Measurements from ENCODE around the gene UGT2A2. TPM values are rescaled to one million over a fixed set of nuclear protein-coding genes. Genes with fewer than 3 reads are reported as not detected.

UGT2A2 gene
- total RNA-seq, 2 experiments from 2014 or later = not detected

DNA sequence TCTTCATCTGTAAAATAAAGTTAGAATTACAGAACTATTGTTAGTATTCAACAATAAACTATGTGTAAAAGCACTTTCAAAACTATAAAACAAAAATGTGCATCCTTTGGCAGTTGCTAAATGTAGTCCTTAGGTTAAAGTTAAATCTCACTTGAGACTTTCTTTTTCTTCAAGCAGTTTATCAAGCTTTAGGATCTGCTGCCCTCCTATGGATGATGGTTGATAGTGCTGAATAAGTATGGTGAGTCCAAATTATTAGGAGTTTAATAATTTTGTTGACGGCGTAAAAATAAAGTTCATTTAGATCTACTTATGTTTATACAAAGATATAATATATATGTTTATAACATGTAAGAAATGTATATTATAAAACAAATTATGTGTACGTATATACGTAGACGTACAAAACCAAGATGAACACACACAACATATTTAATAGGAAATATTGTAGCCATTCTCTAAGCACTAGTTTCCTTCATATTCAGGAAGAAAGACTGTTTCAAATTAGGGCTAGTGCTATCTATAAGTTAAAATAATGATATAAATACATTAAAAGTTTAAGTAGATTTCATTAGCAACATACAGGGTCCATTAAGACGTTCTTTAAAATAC lies 22.3 kb downstream of the UGT2A2 start:
- no peaks in the 10 kb centered on the region for H3K4me1 Mint-ChIP-seq (ENCODE audit: low read depth)
- DNase-seq = no peak
- H3K9me3 Mint-ChIP-seq (ENCODE audit: insufficient read depth) = no peaks in the 10 kb centered on the region
- CTCF ChIA-PET = no interaction called here
- H3K27ac Mint-ChIP-seq = no peak overlapping the region
- no peaks in the 10 kb centered on the region for H3K27me3 Mint-ChIP-seq (ENCODE audit: low read depth)
- H3K4me3 Mint-ChIP-seq = no peak overlapping the region
- no peak for ATAC-seq
- no peaks in the 10 kb centered on the region for H3K36me3 Mint-ChIP-seq (ENCODE audit: low read depth)
- POLR2A ChIA-PET = no interaction called here

DNA sequence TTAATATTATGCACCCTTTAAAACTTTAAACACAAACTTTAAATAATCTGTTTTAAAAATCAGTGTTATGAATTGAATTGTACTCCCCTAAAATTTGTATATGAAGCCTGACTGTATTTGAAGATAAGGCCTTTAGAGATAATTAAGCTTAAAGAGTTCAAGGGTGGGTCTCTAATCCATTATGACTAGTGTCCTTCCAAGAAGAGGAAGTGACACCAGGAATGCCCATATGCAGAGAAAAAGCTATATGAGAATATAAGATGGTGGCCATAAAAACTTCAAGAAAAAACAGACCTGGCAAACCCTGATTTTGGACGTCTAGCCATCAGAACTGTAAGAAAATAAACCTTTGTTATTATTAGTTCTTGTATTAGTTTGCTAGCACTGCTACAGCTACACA lies 29.0 kb downstream of the UGT2A2 start:
- Mint-ChIP-seq H3K4me3 (no peak overlapping the region), H3K4me1 (ENCODE audit: low read depth) (no peaks in the 10 kb centered on the region), H3K27me3 (ENCODE audit: low read depth) (no peaks in the 10 kb centered on the region), H3K9me3 (ENCODE audit: insufficient read depth) (no peaks in the 10 kb centered on the region), H3K27ac (no peak overlapping the region), H3K36me3 (ENCODE audit: low read depth) (no peaks in the 10 kb centered on the region)
- POLR2A ChIA-PET = no interaction called here
- CTCF ChIA-PET = no interaction called here
- no peak for ATAC-seq
- no peak for DNase-seq

DNA sequence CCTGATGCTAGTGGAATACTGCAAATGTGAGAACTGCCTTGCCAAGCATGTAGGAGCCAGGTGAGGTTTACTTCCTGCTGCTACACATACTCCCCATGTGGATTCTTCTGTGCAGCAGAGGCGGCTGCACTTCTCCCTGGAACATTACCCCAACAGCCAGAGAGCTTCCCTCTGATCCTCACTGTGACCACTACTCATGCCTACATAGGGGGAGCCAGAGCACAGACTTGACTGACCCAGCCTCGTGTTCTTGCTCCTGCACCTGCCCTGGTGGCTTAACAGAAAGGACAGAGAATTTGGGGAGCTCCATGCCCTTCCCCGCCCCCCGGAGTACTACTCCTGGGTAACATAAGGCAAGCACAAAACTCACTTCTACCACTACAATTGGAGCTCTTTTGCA lies 38.4 kb downstream of the UGT2A2 start:
- H3K36me3 Mint-ChIP-seq (ENCODE audit: low read depth) = no peaks in the 10 kb centered on the region
- CTCF ChIA-PET = no interaction called here
- no peaks in the 10 kb centered on the region for H3K27me3 Mint-ChIP-seq (ENCODE audit: low read depth)
- no peak overlapping the region for H3K27ac Mint-ChIP-seq
- POLR2A ChIA-PET = no interaction called here
- ATAC-seq (no peak), DNase-seq (no peak)
- no peaks in the 10 kb centered on the region for H3K9me3 Mint-ChIP-seq (ENCODE audit: insufficient read depth)
- H3K4me1 Mint-ChIP-seq (ENCODE audit: low read depth) = no peaks in the 10 kb centered on the region
- no peak overlapping the region for H3K4me3 Mint-ChIP-seq

DNA sequence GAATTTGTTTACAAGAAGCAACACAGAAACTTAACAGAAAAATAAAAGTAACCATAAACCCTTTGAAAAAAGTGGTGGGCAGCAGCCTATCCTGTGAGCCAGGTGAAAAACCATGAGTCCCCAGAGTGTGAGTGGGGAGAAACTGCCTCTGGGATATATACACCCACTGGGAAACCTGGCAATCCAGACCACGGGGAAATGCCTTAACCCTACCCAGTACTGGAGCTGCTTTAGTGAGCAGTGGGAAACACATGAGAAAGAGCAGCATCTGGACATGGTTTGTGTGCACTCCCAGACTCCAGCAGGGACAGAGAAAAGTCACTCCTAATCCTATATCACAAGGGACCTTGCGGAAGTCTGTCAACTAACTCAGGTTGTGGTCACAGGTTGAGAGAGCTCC lies 39.4 kb downstream of the UGT2A2 start:
- Mint-ChIP-seq H3K9me3 (ENCODE audit: insufficient read depth) (no peaks in the 10 kb centered on the region), H3K4me3 (no peak overlapping the region), H3K27me3 (ENCODE audit: low read depth) (no peaks in the 10 kb centered on the region), H3K4me1 (ENCODE audit: low read depth) (no peaks in the 10 kb centered on the region), H3K36me3 (ENCODE audit: low read depth) (no peaks in the 10 kb centered on the region), H3K27ac (no peak overlapping the region)
- POLR2A ChIA-PET = no interaction called here
- CTCF ChIA-PET = no interaction called here
- ATAC-seq (no peak), DNase-seq (no peak)

DNA sequence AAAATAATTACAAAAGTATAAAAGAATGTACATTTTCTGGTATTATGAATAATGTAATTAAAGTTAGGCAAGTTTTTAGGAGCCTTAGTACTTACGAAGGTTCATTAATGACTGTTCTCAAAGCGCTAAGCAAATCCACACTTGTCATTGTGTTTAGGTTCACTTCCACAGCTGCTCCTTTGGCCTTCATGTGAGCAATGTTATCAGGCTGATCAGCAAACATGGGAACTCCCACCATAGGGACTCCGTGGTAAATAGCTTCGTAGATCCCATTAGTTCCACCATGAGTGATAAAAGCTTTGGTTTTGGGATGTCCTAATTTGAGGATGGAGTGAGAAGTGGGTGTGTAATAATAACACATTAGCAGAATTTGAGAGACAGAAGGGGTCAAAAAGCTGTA lies 45.1 kb downstream of the UGT2A2 start:
- H3K4me3 Mint-ChIP-seq = no peak overlapping the region
- POLR2A ChIA-PET = no interaction called here
- no peaks in the 10 kb centered on the region for H3K4me1 Mint-ChIP-seq (ENCODE audit: low read depth)
- DNase-seq (no peak), ATAC-seq (no peak)
- no peak overlapping the region for H3K27ac Mint-ChIP-seq
- no peaks in the 10 kb centered on the region for H3K9me3 Mint-ChIP-seq (ENCODE audit: insufficient read depth)
- no peaks in the 10 kb centered on the region for H3K36me3 Mint-ChIP-seq (ENCODE audit: low read depth)
- no peaks in the 10 kb centered on the region for H3K27me3 Mint-ChIP-seq (ENCODE audit: low read depth)
- CTCF ChIA-PET = no interaction called here

DNA sequence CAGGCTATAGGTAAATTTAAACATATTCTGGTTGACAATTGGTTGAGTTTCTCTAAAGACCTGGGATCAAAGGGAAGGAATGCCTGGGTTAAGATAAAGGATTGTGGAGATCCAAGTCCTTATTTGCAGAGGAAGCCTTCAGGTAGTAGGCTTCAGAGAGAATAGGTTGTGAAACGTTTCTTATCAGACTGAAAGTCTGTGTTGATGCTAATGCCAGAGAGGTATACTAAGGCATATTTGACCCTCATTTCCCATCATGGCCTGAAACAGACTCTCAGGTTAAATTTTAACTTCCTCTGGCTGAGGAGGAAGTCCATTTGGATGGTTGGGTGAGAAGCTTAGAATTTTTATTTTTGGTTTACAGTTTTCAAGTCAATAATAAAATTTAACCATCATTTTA lies 48.1 kb downstream of the UGT2A2 start:
- H3K9me3 Mint-ChIP-seq (ENCODE audit: insufficient read depth) = no peaks in the 10 kb centered on the region
- no peak overlapping the region for H3K4me3 Mint-ChIP-seq
- CTCF ChIA-PET = no interaction called here

DNA sequence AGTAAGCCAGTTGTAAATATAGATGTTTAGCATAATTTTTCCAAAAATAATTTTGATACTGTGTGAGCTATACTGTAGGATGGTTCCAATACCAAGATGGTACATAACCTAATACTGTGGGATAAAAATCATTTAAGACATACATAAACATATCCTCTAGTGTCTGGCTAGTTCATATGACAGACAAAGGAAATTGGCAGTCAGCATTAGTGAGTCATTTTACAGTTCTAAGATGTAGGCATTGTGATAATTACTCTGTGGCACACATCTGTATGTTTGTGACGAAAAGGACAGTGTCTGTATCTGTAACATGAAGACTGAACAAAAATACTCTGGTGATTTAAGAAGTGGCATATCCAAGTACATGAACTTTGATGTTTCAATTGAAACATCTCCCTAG lies 49.6 kb downstream of the UGT2A2 start:
- Mint-ChIP-seq H3K4me3 (no peak overlapping the region), H3K36me3 (ENCODE audit: low read depth) (no peaks in the 10 kb centered on the region), H3K9me3 (ENCODE audit: insufficient read depth) (no peaks in the 10 kb centered on the region), H3K4me1 (ENCODE audit: low read depth) (no peaks in the 10 kb centered on the region), H3K27me3 (ENCODE audit: low read depth) (no peaks in the 10 kb centered on the region), H3K27ac (no peak overlapping the region)
- DNase-seq = no peak
- ChIA-PET POLR2A (no interaction called here), CTCF (no interaction called here)
- ATAC-seq = no peak

More for the DNA sequence above, 48.1 kb downstream of the UGT2A2 start:
- Mint-ChIP-seq H3K4me1 (ENCODE audit: low read depth) (no peaks in the 10 kb centered on the region), H3K27me3 (ENCODE audit: low read depth) (no peaks in the 10 kb centered on the region), H3K36me3 (ENCODE audit: low read depth) (no peaks in the 10 kb centered on the region), H3K27ac (no peak overlapping the region)
- POLR2A ChIA-PET = no interaction called here
- DNase-seq = no peak
- no peak for ATAC-seq

DNA sequence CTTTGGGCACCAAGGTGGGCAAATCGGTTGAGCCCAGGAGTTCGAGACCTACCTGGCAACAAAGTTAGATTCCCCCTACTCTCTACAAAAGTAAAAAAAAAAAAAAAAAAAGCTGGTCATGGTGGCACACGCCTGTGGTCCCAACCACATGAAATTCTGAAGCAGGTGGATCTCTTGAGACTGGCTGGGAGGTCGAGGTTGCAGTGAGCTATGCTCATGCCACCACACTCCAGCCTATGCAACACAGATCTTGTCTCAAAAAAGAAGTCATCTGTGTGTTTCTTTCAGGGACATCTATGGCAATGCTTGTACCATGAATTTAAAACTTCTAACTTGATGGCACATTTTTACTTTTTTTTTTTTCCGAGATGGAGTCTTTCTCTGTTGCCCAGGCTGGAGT lies 55.3 kb downstream of the UGT2A2 start:
- H3K27me3 Mint-ChIP-seq (ENCODE audit: low read depth) = no peaks in the 10 kb centered on the region
- no peak for ATAC-seq
- DNase-seq = no peak
- H3K4me3 Mint-ChIP-seq = no peak overlapping the region
- CTCF ChIA-PET = no interaction called here
- H3K36me3 Mint-ChIP-seq (ENCODE audit: low read depth) = no peaks in the 10 kb centered on the region
- POLR2A ChIA-PET = no interaction called here
- no peaks in the 10 kb centered on the region for H3K9me3 Mint-ChIP-seq (ENCODE audit: insufficient read depth)
- no peak overlapping the region for H3K27ac Mint-ChIP-seq
- H3K4me1 Mint-ChIP-seq (ENCODE audit: low read depth) = no peaks in the 10 kb centered on the region

DNA sequence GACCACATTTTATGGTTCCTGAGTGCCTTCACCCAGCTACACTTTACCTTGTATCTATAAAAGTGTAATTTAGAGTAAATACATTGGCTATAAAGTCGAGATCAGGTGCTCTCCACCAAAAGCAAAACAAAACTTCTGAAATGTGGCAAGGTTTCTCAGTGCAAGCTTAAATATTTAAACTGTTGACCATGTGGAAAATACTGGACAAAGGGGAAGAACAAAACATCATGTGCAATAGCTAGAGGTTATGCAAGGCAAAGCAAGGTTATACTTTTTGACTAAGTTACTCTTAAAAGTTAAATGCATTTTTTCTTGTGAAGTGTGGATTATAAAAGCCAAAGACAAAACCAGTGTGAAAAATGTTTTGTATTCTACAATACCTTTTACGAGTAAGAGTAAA lies 55.9 kb downstream of the UGT2A2 start:
- no peaks in the 10 kb centered on the region for H3K4me1 Mint-ChIP-seq (ENCODE audit: low read depth)
- DNase-seq (no peak), ATAC-seq (no peak)
- no peaks in the 10 kb centered on the region for H3K9me3 Mint-ChIP-seq (ENCODE audit: insufficient read depth)
- ChIA-PET POLR2A (no interaction called here), CTCF (no interaction called here)
- no peaks in the 10 kb centered on the region for H3K27me3 Mint-ChIP-seq (ENCODE audit: low read depth)
- no peak overlapping the region for H3K4me3 Mint-ChIP-seq
- H3K36me3 Mint-ChIP-seq (ENCODE audit: low read depth) = no peaks in the 10 kb centered on the region
- no peak overlapping the region for H3K27ac Mint-ChIP-seq

DNA sequence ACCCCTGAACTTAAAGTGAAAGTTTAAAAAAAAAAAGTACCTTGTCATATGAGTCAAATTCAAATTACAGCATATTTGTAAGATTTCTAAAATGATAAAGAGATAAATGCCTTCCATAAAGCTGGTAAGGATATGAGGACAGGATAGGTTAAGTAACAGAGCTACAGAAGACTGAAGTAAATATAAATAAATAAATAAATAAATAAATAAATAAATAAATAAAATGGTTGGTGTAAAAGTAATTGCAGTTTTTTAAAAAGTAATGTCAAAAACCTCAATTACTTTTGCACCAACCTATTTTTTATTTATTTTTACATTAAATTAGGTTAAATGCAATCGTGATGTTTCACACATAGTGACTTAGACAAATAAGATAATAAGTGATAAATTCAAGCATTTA lies 62.2 kb downstream of the UGT2A2 start:
- no peaks in the 10 kb centered on the region for H3K4me1 Mint-ChIP-seq (ENCODE audit: low read depth)

DNA sequence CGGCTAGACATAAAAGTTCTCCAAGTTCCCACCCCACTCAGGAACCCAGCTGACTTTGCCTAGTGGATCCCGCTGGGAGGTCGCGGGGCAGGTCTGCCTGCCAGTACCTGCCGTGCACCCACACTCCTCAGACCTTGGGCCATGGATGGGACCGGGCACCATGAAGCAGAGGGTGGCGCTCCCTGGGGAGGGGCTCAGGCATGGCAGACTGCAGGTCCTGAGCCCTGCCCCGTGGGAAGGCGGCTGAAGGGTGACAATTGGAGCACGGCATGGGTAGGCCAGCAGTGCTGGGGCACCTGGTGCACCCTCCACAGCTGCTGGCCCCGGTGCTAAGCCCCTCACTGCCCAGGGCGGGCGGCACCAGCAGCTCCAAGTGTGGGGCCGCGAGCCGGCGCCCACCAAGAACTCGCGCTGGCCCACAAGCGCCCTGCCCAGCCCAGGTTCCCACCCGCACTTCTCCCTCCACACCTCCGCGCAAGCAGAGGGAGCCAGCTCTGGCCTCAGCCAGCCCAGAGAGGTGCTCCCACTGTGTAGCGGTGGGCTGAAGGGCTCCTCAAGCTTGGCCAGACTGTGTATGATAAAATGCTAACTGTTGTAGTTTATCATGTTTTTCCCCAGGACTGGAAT lies 63.1 kb downstream of the UGT2A2 start:
- ChIA-PET CTCF (no interaction called here), POLR2A (no interaction called here)
- no peak overlapping the region for H3K27ac Mint-ChIP-seq
- no peaks in the 10 kb centered on the region for H3K36me3 Mint-ChIP-seq (ENCODE audit: low read depth)
- DNase-seq = no peak
- H3K27me3 Mint-ChIP-seq (ENCODE audit: low read depth) = no peaks in the 10 kb centered on the region
- peaks cover 4% of the 10 kb centered on the region for H3K9me3 Mint-ChIP-seq (ENCODE audit: insufficient read depth)
- no peak overlapping the region for H3K4me3 Mint-ChIP-seq
- no peak for ATAC-seq
- no peaks in the 10 kb centered on the region for H3K4me1 Mint-ChIP-seq (ENCODE audit: low read depth)

More for the DNA sequence above, 62.2 kb downstream of the UGT2A2 start:
- H3K9me3 Mint-ChIP-seq (ENCODE audit: insufficient read depth) = peaks cover 4% of the 10 kb centered on the region
- ATAC-seq (no peak), DNase-seq (no peak)
- no peaks in the 10 kb centered on the region for H3K36me3 Mint-ChIP-seq (ENCODE audit: low read depth)
- no peak overlapping the region for H3K27ac Mint-ChIP-seq
- no peaks in the 10 kb centered on the region for H3K27me3 Mint-ChIP-seq (ENCODE audit: low read depth)
- H3K4me3 Mint-ChIP-seq = no peak overlapping the region
- CTCF ChIA-PET = no interaction called here
- POLR2A ChIA-PET = no interaction called here

DNA sequence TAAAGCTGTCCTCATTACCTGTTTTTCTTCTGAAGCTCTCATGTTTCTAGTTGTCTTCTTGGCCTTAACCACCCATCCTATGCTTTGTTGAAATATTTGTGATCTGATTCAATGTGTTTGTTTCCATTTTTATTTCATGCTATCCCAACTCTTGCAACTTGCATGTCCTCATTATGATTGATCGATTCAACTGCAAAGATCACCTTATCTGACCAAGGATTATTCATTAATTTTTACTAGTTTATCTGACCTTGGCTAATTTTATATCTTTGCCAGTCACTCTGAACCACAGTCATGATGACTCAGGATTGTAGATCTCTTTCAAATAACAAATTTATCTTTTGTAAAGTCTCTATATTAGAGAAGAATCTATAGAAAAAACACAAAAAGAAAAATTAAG lies 70.7 kb downstream of the UGT2A2 start:
- no peaks in the 10 kb centered on the region for H3K9me3 Mint-ChIP-seq (ENCODE audit: insufficient read depth)
- no peak overlapping the region for H3K27ac Mint-ChIP-seq
- no peak for DNase-seq
- CTCF ChIA-PET = no interaction called here
- ATAC-seq = no peak
- no peak overlapping the region for H3K4me3 Mint-ChIP-seq
- no peaks in the 10 kb centered on the region for H3K27me3 Mint-ChIP-seq (ENCODE audit: low read depth)
- no peaks in the 10 kb centered on the region for H3K4me1 Mint-ChIP-seq (ENCODE audit: low read depth)
- no peaks in the 10 kb centered on the region for H3K36me3 Mint-ChIP-seq (ENCODE audit: low read depth)
- POLR2A ChIA-PET = no interaction called here

DNA sequence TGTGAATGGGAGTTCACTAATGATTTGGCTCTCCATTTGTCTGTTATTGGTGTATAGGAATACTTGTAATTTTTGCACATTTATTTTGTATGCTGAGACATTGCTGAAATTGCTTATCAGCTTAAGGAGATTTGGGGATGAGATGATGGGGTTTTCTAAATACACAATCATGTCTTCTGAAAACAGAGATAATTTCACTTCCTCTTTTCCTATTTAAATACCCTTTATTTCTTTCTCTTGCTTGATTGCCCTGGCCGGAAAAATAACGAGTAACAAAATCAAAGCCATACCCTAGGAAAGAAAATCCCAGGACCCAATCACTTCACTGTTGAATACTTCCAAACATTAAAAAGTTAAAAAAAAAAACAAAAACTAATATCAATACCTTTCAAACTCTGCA lies 76.0 kb downstream of the UGT2A2 start:
- no peaks in the 10 kb centered on the region for H3K4me1 Mint-ChIP-seq (ENCODE audit: low read depth)
- CTCF ChIA-PET = no interaction called here
- no peak overlapping the region for H3K27ac Mint-ChIP-seq

More for the DNA sequence above, 76.0 kb downstream of the UGT2A2 start:
- Mint-ChIP-seq H3K27me3 (ENCODE audit: low read depth) (no peaks in the 10 kb centered on the region), H3K36me3 (ENCODE audit: low read depth) (no peaks in the 10 kb centered on the region), H3K9me3 (ENCODE audit: insufficient read depth) (no peaks in the 10 kb centered on the region), H3K4me3 (no peak overlapping the region)
- DNase-seq (no peak), ATAC-seq (no peak)
- POLR2A ChIA-PET = no interaction called here
